Activated T-cell treated with anti-CD3 and anti-CD28 coated beads, Interleukin-2, amount 50 U/mL, for 1 hour (primary cell): ENCODE results near the gene TBL2.
A peak's percentile ranks its signal among the peaks of the same experiment; 100 is the strongest.
"Not testable (repeated sequence)": the region's sequence is repeated elsewhere in the genome, so short reads cannot be mapped to it uniquely, and the experiment has no call there.

Experiments used
- DNase-seq: peaks from one replicate; pipeline ENCODE4 v3.0.0-alpha.2; 2020

TBL2 gene, protein sequence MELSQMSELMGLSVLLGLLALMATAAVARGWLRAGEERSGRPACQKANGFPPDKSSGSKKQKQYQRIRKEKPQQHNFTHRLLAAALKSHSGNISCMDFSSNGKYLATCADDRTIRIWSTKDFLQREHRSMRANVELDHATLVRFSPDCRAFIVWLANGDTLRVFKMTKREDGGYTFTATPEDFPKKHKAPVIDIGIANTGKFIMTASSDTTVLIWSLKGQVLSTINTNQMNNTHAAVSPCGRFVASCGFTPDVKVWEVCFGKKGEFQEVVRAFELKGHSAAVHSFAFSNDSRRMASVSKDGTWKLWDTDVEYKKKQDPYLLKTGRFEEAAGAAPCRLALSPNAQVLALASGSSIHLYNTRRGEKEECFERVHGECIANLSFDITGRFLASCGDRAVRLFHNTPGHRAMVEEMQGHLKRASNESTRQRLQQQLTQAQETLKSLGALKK

DNA sequence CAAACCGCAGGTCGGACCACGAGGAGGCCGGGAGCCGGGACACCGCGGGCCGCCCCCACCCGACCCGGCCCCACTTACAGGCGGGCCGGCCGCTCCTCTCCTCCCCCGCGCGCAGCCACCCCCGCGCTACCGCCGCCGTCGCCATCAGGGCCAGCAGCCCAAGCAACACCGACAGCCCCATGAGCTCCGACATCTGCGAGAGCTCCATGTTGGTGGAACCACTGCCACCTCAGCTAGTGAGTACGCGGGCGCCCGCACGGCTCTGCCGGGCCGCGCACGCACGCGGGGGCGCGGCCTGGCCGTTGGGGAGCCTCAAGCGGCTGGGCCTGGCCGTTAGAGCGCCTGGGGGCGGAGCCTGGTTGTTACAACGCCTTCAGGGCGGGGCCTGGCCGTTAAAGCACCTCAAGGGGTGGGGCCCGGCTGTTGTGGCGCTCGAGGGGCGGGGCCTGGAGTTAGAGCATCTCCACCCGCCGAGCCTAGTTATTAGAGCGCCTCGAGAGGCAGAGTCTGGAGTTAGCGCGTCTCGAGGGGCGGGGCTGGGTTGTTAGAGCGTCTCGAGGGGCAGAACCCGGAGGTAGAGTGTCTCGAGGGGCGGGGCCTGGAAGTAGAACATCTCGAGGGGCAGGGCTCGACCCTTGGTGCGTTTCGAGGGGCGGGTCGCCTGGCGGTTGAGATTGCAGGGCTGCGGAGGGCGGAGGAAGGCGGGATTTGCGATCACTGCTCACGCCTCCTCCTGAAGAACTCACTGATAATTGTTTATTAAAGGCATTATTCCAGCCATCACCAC, at the start of gene TBL2:
TSS of gene TBL2 (minus strand) at position 238 of the 787 bp plus-strand sequence. CDS start at position 208, 30 bp downstream.
- DNase-seq: peak; percentile 99

DNA sequence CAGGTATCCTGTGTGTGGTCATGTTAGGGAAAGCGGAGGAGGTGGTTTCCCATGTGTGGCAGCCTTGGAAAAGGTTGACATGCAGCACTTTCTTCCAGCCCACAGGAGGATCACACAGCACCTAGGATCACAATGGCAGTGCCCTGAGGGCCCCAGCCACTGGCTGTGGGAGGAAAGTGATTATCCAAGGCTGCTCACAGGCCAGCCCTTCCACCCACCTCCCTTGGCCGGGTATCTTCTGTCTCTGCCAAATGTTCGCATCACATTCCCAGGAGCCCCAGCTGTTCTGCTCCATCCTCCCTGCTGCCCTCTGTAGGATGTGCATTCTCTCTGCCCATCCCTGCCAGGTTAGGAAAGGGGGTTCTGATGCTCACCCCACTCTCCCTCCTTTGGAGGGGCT, 48.4 kb upstream of the TBL2 start:
- no peak for DNase-seq

DNA sequence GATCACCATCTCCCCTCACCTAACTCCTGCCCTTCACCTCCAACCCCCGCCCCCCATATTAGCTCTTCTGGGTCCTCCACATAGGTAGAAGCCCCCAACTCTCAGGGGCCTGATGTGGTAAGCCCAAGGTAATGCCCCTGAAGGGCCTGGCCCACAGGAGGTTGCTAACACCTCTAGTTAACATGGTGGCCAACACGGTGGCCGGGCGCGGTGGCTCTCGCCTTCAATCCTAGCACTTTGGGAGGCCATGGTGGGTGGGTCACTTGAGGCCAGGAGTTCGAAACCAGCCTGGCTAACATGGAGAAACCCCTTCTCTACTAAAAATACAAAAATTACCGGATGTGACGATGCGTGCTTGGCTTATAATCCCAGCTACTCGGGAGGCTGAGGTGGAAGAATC, 46.9 kb upstream of the TBL2 start:
- no peak for DNase-seq

DNA sequence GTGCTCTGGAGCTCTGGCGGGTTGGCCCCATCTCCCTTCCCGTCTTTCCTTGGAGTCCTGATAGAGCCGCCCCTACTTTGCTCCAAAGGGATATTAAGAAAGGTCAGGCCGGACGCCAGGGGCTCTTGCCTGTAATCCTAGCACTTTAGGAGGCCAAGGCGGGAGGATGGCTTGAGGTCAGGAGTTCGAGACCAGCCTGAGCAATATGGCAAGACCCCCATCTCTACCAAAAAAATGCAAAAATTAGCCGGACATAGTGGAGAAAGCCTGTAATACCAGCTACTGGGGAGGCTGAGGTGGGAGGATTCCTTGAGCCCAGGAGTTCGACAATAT, 46.3 kb upstream of the TBL2 start:
- DNase-seq: no peak

DNA sequence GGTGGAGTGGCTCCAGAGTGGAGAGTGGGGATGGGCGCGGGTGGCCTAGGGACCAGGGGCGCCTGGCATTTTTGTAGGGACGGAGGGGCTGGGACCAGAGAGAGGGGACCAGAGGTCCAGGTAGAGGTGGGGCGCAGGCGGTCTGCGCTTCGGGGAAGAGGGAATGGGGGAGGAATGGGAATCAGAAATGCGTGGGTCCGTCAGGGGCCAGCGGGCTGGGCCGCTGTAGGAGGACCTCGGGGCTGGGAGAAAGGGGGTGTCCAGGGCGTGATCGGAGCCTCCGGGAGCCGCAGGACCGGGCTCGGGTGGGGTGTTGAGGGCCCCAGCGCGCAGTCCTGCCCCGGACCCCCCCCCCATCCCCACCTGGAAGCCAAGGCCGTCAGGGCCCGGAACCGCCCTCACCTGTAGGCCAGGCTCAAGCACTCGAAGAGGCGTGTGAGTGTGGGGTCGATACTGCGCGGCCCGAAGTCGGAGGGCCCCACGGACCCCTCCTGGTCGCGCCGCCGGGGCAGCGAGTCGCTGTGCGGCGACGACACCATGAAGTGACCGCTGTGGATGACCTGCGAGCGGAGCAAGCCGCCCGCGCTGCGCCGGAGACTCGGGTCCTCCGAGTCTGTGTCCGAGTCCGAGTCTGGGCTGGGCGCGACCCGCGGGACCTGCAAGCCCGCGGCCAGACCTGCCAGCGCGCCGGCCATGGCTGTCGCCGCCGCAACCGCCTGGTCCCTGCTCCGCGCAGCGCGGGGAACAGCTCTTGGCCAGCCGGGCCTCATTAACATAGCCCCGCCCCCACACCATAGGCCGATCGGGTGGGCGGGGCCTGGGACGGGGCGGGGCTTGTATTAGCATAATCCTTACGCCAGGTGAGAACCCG, 45.7 kb upstream of the TBL2 start, which contains the start of gene MLXIPL:
TSS of gene MLXIPL (minus strand) at position 725 of the 871 bp plus-strand sequence. CDS start at position 695, 30 bp downstream.
- peak; percentile 58 for DNase-seq

DNA sequence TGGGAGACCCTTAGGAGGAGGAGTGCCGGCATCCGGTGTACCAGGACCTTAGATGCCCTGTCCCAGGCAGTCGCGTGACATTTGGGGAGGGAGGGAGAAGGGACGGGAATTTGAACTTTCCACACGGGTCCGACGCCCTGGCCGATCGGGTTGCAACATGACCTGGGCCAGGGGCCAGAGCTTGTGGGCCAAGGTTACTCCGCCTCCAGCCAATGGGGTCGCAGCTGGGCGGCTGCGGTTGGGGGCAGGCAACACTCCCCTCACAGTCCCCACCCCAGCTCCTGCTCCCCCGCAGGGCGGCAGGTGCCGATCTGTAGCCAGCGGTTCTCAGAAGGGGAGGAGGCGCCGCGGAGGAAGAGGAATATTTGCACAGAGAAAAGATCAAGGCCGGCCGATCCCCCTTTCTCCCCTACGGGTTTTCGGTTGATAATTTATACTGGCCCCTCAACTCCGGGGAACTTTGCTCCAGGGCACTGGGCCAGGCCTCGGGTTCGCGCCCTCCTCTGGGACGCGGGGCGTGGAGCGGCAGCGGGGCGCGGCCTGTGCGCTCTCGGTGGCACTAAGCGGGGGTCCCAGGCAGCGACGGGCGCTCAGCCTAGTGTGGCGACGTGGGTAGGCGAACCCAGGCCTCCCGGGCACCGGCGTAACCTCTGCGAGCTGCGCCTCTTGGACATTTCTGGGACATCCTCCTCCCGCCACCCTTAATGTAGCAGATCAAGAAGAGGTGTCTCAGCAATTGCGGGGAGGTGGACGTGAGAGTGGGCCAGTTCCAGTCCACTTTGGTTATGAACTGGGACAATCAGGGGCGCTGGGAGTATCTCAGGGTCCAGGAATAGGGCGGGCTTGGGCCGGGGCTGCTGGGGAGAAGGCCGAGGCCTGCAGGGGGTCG, 44.8 kb upstream of the TBL2 start:
- no peak for DNase-seq

DNA sequence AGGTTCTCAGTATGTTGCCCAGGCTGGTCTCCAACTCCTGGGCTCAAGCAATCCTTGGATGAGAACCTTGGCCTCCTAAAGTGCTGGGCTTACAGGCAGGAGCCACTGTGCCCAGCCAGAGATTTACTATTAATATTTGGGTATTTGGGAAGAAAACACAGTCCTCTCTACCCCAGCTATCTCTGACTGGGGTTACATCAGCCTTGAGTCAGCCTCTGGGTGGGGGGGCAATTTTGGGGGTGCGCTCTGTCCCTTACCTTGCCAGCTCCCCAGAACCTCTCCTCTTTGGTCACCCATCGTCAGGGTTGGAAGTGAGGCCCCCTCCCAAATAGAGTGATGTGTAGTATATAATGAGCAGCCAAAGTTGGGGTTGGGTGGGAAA, 44.1 kb upstream of the TBL2 start:
- no peak for DNase-seq

DNA sequence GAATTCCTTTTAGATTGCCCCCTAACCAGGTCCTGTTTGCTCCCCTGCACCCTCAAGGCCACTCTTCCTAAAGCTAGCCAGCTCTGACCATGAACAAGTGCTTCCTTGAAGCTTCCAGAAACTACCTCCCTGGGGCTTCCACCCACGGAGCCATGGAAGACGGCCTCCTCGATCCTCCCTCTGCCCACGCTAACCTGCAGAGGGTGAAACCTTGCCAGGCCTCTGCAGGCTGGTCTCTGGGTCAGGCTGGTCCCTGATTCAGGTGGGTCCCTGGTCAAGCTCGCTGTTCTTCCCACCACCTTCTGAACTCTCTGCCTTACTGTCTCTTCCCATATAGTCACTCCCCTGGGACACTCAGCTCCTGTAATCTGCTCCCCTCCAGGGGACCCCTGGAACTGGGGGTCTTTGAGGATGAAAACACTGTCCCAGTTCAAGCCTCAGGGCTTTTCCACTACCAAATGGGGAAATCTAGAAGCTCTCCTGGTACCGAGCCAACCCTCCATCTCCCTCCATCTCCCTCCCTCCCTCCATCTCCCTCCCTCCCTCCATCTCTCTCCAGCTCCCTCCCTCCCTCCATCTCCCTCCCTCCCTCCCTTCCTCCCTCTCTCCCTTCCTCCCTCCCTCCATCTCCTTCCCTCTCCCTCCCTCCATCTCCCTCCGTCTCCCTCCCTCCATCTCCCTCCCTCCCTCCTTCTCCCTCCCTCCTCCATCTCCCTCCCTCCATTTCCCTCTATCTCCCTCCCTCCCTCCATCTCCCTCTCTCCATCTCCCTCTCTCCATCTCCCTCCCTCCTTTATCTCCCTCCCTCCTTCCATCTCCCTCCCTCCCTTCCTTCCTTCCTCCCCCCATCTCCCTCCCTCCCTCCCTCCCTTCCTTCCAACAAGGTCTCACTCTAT, 43.0 kb upstream of the TBL2 start:
- no peak for DNase-seq

DNA sequence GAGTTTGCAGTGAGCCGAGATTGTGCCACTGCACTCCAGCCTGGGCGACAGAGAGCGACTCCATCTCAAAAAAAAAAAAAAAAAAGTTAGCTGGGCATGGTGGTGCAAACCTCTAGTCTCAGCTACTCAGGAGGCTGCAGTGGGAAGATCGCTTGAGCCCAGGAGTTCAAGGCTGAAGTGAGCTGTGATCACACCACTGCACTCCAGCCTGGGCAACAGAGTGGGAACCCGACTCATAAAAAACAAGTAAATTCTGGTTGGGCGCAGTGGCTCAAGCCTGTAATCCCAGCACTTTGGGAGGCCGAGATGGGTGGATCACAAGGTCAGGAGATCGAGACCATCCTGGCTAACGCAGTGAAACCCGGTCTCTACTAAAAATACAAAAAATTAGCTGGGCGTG, 41.0 kb upstream of the TBL2 start:
- DNase-seq: not testable (repeated sequence)

DNA sequence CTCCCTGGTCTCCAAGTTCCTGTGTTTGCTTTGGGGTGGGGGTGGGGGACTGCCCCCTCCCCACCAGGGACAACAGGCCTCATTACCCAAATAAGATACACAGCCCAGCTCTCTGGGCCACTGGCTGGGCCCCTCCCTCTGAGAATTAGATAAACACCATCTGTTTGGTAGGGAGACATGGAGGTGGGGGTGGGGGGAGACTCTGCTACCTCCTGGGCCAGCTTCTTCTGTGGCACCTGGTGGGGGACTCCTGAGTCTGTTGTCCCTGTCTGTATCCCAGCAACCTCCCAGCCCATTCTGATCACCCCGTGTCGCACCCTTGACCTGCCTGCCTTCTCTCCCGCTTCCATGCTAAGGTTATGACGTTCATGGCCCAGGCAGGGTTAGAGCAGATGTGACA, 40.2 kb upstream of the TBL2 start:
- no peak for DNase-seq

DNA sequence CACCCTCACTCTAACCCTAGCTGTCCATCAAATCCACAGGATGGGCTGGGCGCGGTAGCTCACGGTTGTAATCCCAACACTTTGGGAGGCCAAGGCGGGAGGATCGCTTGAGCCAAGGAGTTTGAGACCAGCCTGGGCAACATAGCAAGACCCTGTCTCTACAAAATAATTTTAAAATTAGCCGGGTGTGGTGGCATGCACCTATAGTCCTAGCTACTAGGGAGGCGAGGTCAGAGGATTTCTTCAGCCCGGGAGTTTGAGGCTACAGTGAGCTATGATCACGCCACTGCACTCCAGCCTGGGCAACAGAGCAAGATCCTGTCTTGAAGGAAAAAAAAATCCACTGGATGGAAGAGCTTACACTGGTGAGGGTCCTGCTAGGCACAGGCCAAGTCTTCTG, 39.1 kb upstream of the TBL2 start:
- not testable (repeated sequence) for DNase-seq

DNA sequence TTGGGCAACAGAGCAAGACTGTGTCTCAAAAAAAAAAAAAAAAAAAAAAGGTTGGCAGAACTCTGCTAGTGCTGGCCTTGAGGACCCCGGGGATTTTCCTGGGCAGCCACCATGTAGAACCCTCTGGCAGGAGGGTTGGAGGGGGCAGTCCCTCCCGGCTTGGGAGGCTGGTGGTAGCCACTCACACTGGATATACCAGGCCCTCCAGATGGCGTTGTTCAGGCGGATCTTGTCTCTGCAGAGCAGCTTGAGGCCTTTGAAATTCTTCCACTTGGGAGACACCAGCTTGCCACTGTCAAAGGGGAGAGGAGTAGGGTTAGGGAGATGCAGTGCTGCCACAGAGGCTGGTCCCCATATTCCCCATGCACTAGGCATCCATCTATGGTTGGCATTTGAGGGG, 37.5 kb upstream of the TBL2 start:
- no peak for DNase-seq

DNA sequence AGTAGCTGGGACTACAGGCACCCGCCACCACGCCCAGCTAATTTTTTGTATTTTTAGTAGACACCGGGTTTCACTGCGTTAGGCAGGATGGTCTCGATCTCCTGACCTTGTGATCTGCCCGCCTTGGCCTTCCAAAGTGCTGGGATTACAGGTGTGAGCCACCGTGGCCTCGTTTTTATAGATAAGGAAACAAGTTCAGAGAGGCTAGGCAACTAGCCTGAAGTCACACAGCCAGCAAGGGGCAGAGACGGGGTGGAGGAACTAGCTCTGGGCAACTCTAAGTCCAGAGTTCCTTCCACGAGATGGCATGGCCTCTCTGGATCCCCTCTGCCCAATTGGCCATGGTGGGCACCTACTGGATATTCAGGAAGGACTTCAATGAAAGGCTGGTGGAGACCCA, 36.6 kb upstream of the TBL2 start:
- not testable (repeated sequence) for DNase-seq

DNA sequence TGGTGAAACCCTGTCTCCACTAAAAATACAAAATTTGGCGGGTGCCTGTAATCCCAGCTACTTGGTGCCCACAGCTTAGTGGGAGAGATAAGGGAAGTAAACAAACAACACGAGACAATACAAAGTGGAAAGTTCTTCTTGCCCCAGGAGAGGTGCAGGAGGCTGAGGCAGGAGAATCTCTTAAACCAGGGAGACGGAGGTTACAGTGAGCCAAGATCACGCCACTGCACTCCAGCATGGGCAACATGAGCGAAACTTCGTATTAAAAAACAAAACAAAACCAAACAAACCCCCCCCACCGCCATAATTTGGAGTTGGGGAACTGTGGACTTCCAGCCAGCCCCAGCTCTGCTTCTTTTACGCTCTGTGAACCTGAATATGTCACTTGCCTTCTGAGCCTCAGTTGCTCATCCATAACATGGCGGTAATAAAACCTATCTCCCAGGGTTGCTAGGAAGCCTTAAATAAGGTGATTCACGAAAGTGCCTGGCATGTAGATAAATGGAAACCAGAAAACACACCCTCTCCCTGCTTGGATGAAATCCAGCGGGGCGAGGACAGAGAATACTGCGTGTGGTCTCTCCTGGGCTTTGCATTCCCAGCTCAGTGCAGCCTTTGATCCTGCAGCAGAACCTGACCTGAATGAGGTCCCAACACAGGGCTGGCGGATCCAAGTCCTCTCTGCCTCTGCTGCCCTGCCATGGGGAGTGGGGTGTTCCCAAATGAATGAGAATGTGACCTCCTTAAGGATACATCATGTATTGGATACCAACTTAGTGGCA, 35.8 kb upstream of the TBL2 start:
- DNase-seq: no peak

DNA sequence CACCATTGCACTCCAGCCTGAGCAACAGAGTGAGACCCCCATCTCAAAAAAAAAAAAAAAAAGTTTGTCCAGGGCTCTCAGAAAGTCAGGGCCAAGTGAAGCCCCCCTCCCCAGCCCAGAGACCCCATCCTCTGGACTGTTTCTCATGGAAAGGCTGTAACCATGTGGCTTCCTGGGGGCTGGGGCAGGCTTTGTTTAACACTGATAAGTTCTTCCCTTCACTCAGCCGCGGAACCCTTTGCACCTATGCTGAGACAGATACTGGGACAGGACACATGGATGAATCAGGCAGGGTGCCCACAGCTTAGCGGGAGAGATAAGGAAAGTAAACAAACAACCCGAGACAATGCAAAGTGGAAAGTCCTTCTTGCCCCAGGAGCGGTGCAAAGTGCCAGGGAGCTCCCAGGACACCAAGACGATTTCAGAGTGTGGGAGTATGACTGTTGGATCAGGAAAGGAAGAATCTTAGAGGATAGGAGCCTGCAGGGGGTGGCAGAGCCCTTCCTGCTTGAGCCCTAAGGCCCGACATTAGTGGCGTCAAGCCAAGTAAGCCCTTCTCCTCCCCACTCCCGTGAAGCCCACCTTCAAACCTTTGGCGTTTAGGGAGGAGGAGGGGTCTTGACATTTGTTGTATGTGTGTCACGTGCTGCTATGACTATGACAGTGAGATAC, 34.4 kb upstream of the TBL2 start:
- no peak for DNase-seq

DNA sequence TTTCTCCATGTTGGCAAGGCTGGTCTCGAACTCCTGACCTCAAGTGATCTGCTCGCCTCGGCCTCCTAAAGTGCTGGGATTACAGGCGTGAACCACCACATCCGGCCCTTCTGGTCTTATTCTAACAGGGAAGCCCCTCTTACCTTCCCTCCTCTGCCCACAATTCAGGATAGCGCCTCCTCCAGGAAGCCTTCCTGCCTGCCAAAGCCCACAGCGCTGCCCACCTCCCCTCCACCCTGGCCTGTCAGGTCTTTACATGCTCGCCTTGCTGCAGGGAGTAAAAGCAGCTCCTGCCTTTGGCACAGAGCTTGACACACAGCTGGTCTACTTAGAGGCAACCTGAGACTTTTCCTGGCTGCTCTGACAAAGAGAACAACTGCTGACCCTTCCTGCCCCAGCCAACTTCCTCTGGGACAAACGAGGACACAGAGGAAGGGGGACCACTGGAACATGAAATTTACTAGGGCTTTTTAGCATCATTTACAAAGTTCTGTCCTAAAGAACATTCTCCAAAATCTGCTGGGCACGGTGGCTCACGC, 32.7 kb upstream of the TBL2 start:
- DNase-seq: no peak

DNA sequence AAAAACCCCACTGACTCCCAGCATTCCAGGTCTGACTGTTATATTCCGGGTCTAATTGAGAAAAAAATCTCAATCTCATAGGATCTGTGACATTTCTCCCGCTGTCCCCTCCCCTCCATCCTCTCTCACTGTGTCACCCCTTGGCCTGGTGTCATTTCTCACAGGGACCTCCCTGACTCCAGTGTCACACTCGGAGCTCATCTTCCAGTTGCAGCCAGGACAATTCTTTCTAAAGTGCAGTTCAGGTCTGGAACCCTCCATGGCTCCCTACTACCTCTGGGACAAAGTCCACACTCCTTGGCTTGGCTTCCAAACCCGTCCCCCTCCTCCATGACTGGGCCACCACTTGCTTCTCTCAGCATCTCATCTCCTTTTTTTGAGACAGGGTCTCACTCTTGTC, 31.7 kb upstream of the TBL2 start:
- no peak for DNase-seq

DNA sequence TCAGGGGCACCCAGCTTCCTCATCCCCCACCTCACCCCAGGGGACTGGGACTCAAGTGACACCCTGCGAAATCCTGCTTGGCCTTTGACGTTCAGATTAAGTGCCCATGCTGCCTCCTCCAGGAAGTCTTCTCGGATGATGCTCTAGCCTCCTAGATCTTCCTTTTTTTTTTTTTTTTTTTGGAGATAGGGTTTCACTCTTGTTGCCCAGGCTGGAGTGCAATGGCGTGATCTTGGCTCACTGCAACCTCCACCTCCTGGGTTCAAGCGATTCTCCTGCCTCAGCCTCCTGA, 29.3 kb upstream of the TBL2 start:
- DNase-seq: not testable (repeated sequence)
